ENCODE data around the gene RNF224. TPM values are rescaled to one million over a fixed set of nuclear protein-coding genes. Genes with fewer than 3 reads are reported as not detected.

Gene RNF224
- polyA plus RNA-seq, 3 donors: not detected

GRCh38 chr9:137254624-137255447, 27.5 kb downstream of the RNF224 start, which contains the start of gene NELFB:
Gene NELFB (plus strand): TSS chr9:137255327.
- peak within 1 kb of the TSS in 1 of 2 donors; percentile 75 for H3K27ac ChIP-seq (ENCODE audit: low read depth in 1 of 2, low read length in 2 of 2)
- H3K4me1 ChIP-seq (ENCODE audit: control insufficient read depth in 1 of 2, insufficient read depth in 2 of 2, low read length in 2 of 2): peaks cover 19 to 27% of the 10 kb centered on the region in 2 donors
- H4K20me1 ChIP-seq (ENCODE audit: insufficient read depth, low read length): peaks cover 25% of the 10 kb centered on the region
- peaks cover 19% of the 10 kb centered on the region for H3K79me2 ChIP-seq (ENCODE audit: insufficient read depth, low read length)
- H3K9me3 ChIP-seq (replicated peaks in 1 of 2; ENCODE audit: control insufficient read depth in 1 of 2, insufficient read depth in 1 of 2, low read length in 2 of 2): no peaks in the 10 kb centered on the region
- H2AFZ ChIP-seq (ENCODE audit: insufficient read depth, low read depth, low read length, poor library complexity, severe bottlenecking): peak within 1 kb of the TSS; percentile 97
- H3K9ac ChIP-seq (ENCODE audit: insufficient read depth, low read length, poor library complexity, severe bottlenecking): peak within 1 kb of the TSS; percentile 76
- TF ChIP-seq, protein P1, sequence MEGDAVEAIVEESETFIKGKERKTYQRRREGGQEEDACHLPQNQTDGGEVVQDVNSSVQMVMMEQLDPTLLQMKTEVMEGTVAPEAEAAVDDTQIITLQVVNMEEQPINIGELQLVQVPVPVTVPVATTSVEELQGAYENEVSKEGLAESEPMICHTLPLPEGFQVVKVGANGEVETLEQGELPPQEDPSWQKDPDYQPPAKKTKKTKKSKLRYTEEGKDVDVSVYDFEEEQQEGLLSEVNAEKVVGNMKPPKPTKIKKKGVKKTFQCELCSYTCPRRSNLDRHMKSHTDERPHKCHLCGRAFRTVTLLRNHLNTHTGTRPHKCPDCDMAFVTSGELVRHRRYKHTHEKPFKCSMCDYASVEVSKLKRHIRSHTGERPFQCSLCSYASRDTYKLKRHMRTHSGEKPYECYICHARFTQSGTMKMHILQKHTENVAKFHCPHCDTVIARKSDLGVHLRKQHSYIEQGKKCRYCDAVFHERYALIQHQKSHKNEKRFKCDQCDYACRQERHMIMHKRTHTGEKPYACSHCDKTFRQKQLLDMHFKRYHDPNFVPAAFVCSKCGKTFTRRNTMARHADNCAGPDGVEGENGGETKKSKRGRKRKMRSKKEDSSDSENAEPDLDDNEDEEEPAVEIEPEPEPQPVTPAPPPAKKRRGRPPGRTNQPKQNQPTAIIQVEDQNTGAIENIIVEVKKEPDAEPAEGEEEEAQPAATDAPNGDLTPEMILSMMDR (IDR thresholded peaks at IDR 0.05): no peak
- peak within 1 kb of the TSS; percentile 65 to 94 (median 82) for H3K4me3 ChIP-seq (replicated peaks in 1 of 3; ENCODE audit: low read depth in 2 of 3, low read length in 3 of 3)
- peak within 1 kb of the TSS; percentile 98 for H3K4me2 ChIP-seq (replicated peaks; ENCODE audit: extremely low read depth, low read length, poor library complexity, severe bottlenecking)
- intact Hi-C loops (cut with micrococcal nuclease): loop anchor here (1.0 to 2.0 kb wide), 2 partner anchors 14 kb away; partner anchors contain the start of gene TUBB4B (in 2 of the 2)
- peaks cover 0 to 6% (median 6%) of the 10 kb centered on the region in 3 donors for H3K27me3 Mint-ChIP-seq (ENCODE audit: low read depth in 3 of 3)
- H3K4me1 Mint-ChIP-seq: peaks cover 18% of the 10 kb centered on the region
- H3K4me3 Mint-ChIP-seq: peak within 1 kb of the TSS; percentile 88 to 95
- DNase-seq: peak; percentile 81 to 87 (median 87)
- peak within 1 kb of the TSS; percentile 46 to 91 (median 73) for H3K27ac Mint-ChIP-seq
- 3% methylated on average over 103 of the region's 105 CpGs for WGBS (ENCODE audit: insufficient coverage)
- no peaks in the 10 kb centered on the region for H3K27me3 ChIP-seq (ENCODE audit: control insufficient read depth in 2 of 2, insufficient read depth in 2 of 2, low read length in 2 of 2)
- peaks cover 12 to 21% of the 10 kb centered on the region in 2 donors for H3K36me3 ChIP-seq (replicated peaks in 1 of 2; ENCODE audit: control insufficient read depth in 1 of 2, insufficient read depth in 2 of 2, low read length in 2 of 2)
- H3K9me3 Mint-ChIP-seq: no peaks in the 10 kb centered on the region
- peaks cover 15 to 34% of the 10 kb centered on the region in 2 donors for H3K36me3 Mint-ChIP-seq

DNA sequence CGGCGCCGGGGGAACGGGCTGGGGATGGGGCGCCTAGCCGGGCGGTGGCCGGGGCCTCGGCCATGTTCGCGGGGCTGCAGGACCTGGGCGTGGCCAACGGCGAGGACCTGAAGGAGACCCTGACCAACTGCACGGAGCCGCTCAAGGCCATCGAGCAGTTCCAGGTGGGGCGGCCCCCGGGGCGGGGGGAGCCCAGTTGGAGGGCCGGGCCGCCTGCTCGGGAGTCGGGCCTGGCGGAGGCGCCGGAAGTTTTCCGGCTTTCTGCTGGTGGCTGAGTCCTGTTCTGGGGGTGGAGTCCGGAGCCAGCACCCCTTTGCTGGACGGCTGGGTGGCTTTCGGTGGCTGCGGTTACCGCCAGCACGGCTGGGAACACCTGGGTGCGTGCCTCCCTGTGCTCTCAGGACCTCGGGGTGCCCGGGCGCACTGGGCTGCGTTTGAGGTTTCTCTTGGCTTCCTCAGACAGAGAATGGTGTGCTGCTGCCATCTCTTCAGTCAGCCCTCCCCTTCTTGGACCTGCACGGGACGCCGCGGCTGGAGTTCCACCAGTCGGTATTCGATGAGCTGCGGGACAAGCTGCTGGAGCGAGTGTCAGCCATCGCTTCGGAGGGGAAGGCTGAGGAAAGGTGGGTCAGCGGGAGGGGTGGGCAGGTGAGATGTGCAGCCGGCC, 28.3 kb downstream of the RNF224 start:
- 2% methylated on average over 45 of the region's 51 CpGs for WGBS (ENCODE audit: insufficient coverage)

More for the DNA sequence above, 28.3 kb downstream of the RNF224 start:
- Mint-ChIP-seq H3K4me1 (peaks cover 18% of the 10 kb centered on the region), H3K27ac (peak overlapping the region in 4 of 7 donors; percentile 46 to 91 (median 76)), H3K9me3 (no peaks in the 10 kb centered on the region), H3K27me3 (ENCODE audit: low read depth in 3 of 3) (peaks cover 0 to 6% (median 6%) of the 10 kb centered on the region in 3 donors), H3K4me3 (peak overlapping the region; percentile 87 to 91), H3K36me3 (peaks cover 15 to 34% of the 10 kb centered on the region in 2 donors)
- H3K27ac ChIP-seq (ENCODE audit: low read depth in 1 of 2, low read length in 2 of 2): peak overlapping the region in 1 of 2 donors; percentile 75
- intact Hi-C loops (cut with micrococcal nuclease): loop anchor here (1.0 to 2.0 kb wide), 2 partner anchors 14 to 15 kb away; partner anchors contain the start of gene TUBB4B (in 2 of the 2)
- peaks cover 12 to 21% of the 10 kb centered on the region in 2 donors for H3K36me3 ChIP-seq (replicated peaks in 1 of 2; ENCODE audit: control insufficient read depth in 1 of 2, insufficient read depth in 2 of 2, low read length in 2 of 2)
- H3K4me1 ChIP-seq (ENCODE audit: control insufficient read depth in 1 of 2, insufficient read depth in 2 of 2, low read length in 2 of 2): peaks cover 19 to 27% of the 10 kb centered on the region in 2 donors
- peak overlapping the region; percentile 97 for H2AFZ ChIP-seq (ENCODE audit: insufficient read depth, low read depth, low read length, poor library complexity, severe bottlenecking)
- H3K9ac ChIP-seq (ENCODE audit: insufficient read depth, low read length, poor library complexity, severe bottlenecking): peak overlapping the region; percentile 76
- H3K79me2 ChIP-seq (ENCODE audit: insufficient read depth, low read length): peaks cover 19% of the 10 kb centered on the region
- TF ChIP-seq, protein P1 (IDR thresholded peaks at IDR 0.05): no peak
- peaks cover 25% of the 10 kb centered on the region for H4K20me1 ChIP-seq (ENCODE audit: insufficient read depth, low read length)
- no peaks in the 10 kb centered on the region for H3K9me3 ChIP-seq (replicated peaks in 1 of 2; ENCODE audit: control insufficient read depth in 1 of 2, insufficient read depth in 1 of 2, low read length in 2 of 2)
- H3K4me2 ChIP-seq (replicated peaks; ENCODE audit: extremely low read depth, low read length, poor library complexity, severe bottlenecking): peak overlapping the region; percentile 98
- DNase-seq: no peak
- H3K27me3 ChIP-seq (ENCODE audit: control insufficient read depth in 2 of 2, insufficient read depth in 2 of 2, low read length in 2 of 2): no peaks in the 10 kb centered on the region
- H3K4me3 ChIP-seq (replicated peaks in 1 of 3; ENCODE audit: low read depth in 2 of 3, low read length in 3 of 3): peak overlapping the region; percentile 52 to 94 (median 80)
